HG02571 (cell line): ENCODE measurements around the gene HEXA.

Source experiments
- ATAC-seq: cut with Tn5 transposase; IDR thresholded peaks from one replicate; pipeline ENCODE4 v1.9.1; 2021; ENCODE audit warnings: mild to moderate bottlenecking, moderate library complexity; ENCODE audit not compliant: unreplicated experiment

The HEXA gene

DNA sequence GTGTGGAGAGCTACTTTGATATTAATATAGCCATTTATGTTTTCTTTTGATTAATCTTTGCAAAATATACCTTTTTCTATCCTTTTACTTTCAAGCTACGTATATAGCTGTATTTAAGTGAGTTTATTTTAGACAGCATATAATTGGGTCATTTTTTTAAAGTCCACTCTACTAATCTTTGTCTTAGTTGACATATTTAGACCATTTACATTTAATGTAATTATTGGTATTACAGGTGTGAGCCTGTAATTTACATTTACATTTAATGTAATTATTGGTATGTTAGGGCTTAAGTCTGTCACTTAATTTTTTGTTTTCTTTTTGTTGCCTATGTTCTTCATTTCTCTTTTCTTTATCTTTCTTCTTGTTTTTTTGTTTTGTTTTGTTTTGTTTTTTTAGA lies 52.1 kb downstream of the HEXA start:
- ATAC-seq = no peak

- peak; percentile 69 for ATAC-seq
These were observed 55.7 kb downstream of the HEXA start, which contains the start of gene CELF6 for GRCh38 chr15:72319985-72320671. Gene CELF6 (minus strand): TSS chr15:72320157. CDS start chr15:72319874, 283 bp downstream.

GRCh38 chr15:72319360-72319984 lies 56.3 kb downstream of the HEXA start:
- ATAC-seq = peak; percentile 27

GRCh38 chr15:72318408-72318942 lies 57.3 kb downstream of the HEXA start:
- no peak for ATAC-seq

GRCh38 chr15:72315706-72316370 lies 60.0 kb downstream of the HEXA start:
- no peak for ATAC-seq

- no peak for ATAC-seq
These were observed 61.9 kb downstream of the HEXA start for GRCh38 chr15:72313881-72314280.

GRCh38 chr15:72313448-72313840 lies 62.4 kb downstream of the HEXA start:
- ATAC-seq = no peak

GRCh38 chr15:72312605-72313447 lies 63.0 kb downstream of the HEXA start:
- ATAC-seq = no peak

DNA sequence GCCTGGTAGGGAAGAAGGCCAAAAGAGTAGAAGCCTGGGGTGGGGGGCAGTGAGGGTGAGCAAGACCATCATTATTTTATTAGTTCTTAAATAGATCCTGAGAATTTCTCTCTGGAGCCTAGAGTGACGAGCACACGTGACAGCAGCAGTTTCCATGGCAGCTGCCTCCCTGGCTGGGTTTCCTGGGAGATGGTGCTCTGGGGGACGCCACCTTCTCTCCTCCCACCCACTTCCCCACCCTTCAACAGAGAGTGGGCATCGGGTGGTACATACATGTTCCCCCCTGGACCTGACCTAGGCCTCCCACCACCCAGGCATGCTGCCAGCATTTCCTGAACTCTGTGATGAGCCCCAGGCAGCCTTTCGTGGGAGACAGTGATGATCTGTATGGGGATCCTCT lies 68.8 kb downstream of the HEXA start:
- ATAC-seq = no peak

DNA sequence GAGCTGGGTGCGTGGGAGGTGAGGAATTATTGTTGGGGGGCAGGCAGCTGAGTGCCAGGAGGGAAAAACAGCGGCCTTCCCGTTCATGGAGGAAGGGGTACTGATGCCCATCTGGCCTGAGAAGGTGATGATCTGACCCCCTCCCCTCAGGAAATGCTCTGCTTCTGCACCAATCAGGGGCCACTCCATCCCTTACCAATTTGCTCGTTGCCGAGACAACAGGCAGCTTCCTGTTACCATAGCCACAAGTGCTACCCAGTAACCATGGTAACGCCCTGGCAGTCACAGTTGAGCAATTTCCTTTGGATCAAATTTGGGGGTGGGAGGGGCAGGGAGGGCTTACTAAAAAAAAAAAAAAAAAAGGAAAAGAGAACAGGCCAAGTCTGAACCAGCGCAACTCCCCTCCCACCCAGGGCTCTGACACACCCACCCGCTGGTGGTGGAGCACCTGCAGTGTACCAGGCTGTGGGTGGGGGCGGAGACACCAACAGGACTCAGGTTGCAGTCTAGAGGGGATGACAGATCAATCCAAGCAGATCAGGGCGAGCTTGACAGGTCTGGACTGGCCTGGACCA lies 69.5 kb downstream of the HEXA start:
- no peak for ATAC-seq

GRCh38 chr15:72304596-72304995 lies 71.2 kb downstream of the HEXA start:
- ATAC-seq = no peak

DNA sequence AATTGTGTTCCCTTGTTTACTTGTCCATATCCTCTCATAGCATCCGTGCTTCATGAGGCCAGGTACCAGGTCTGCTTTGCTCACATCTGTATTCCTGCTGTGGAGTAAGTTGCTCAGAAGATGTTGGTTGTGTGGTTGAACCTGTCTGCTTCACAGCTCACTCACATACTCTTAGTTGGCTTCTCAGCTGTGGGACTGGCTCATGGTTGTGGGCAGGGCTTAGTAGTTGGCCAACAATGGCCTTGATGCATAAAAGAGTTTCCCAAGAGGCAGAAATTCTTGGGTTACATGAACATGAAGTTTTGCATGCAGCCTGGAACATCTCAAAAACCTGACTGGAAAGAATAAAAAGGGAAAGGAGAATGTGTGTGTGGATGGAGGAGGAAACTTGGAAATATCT lies 72.9 kb downstream of the HEXA start:
- ATAC-seq = no peak
